ENCODE measurements around the gene DOCK2.

GRCh38 chr5:169703813-169704212, 66.7 kb downstream of the DOCK2 start:
- no peak for TF ChIP-seq EZH2 (IDR thresholded peaks at IDR 0.05; ENCODE audit: insufficient read depth, poor library complexity, severe bottlenecking)
- no peak for TF ChIP-seq EZH2phosphoT487 (IDR thresholded peaks at IDR 0.05; ENCODE audit: insufficient read depth, low read depth)
